SK-N-SH treated with all-trans-retinoic acid at 6 μM for 48 hours (cell line): Measurements from ENCODE around the gene AFTPH.

ENCODE experiments used
- ARNTL ChIP-seq: fragments of 450-650 bp; formaldehyde crosslinking; IDR thresholded peaks from 2 replicates; pipeline ENCODE4 v1.5.0; 2020; ENCODE audit warnings: low read depth, mild to moderate bottlenecking, moderate library complexity, borderline replicate concordance
- CREB5 ChIP-seq: fragments of 250-450 bp; sonication (Bioruptor Pico); IDR thresholded peaks from 2 replicates; pipeline ENCODE4 v1.5.1; 2020; ENCODE audit warnings: low read depth, mild to moderate bottlenecking, moderate library complexity
- ESRRG ChIP-seq: fragments of 250-450 bp; sonication (Bioruptor Pico); IDR thresholded peaks from 2 replicates; pipeline ENCODE4 v1.6.1; 2021; ENCODE audit warnings: mild to moderate bottlenecking
- GLIS3 ChIP-seq: fragments of 250-450 bp; sonication (Bioruptor Pico); IDR thresholded peaks from 2 replicates; pipeline ENCODE4 v1.5.0; 2020; ENCODE audit warnings: mild to moderate bottlenecking, moderate library complexity
- PATZ1 ChIP-seq: fragments of 250-450 bp; sonication (Bioruptor Pico); IDR thresholded peaks from 2 replicates; pipeline ENCODE4 v1.8.0; 2020; ENCODE audit warnings: mild to moderate bottlenecking, moderate library complexity, borderline replicate concordance
- POU6F1 ChIP-seq: fragments of 250-450 bp; sonication (Bioruptor Pico); IDR thresholded peaks from 2 replicates; pipeline ENCODE4 v1.8.0; 2021; ENCODE audit warnings: low read depth, mild to moderate bottlenecking, moderate library complexity, borderline replicate concordance
- PPARA ChIP-seq: fragments of 250-450 bp; sonication (Bioruptor Pico); IDR thresholded peaks from 2 replicates; pipeline ENCODE4 v1.5.0; 2020; ENCODE audit warnings: mild to moderate bottlenecking, borderline replicate concordance
- RARB ChIP-seq: fragments of 250-450 bp; sonication (Bioruptor Pico); IDR thresholded peaks from 2 replicates; pipeline ENCODE4 v1.8.0; 2021; ENCODE audit warnings: mild to moderate bottlenecking, moderate library complexity
- ZC3H10 ChIP-seq: fragments of 250-450 bp; sonication (Bioruptor Pico); IDR thresholded peaks from 2 replicates; pipeline ENCODE4 v1.5.1; 2021; ENCODE audit warnings: mild to moderate bottlenecking, moderate library complexity
- ZFP30 ChIP-seq: fragments of 450-650 bp; formaldehyde crosslinking; IDR thresholded peaks from 2 replicates; pipeline ENCODE4 v1.5.0; 2022; ENCODE audit warnings: mild to moderate bottlenecking, moderate library complexity
- ZNF565 ChIP-seq: fragments of 450-650 bp; formaldehyde crosslinking; conservative IDR thresholded peaks from 2 replicates; pipeline ENCODE4 v1.5.0; 2020; ENCODE audit warnings: low read depth, mild to moderate bottlenecking, moderate library complexity
- ZNF8 ChIP-seq: fragments of 450-650 bp; formaldehyde crosslinking; IDR thresholded peaks from 2 replicates; pipeline ENCODE4 v1.5.0; 2020; ENCODE audit warnings: mild to moderate bottlenecking, moderate library complexity

GRCh38 chr2:64612575-64613195 is 88.6 kb downstream of the AFTPH start:
- TF ChIP-seq PPARA (CRISPR knock-in tag) (no peak), RARB (CRISPR knock-in tag) (no peak), GLIS3 (CRISPR knock-in tag) (no peak), CREB5 (CRISPR knock-in tag) (no peak), ZC3H10 (CRISPR knock-in tag) (no peak), ZNF565 (no peak), ZNF8 (CRISPR knock-in tag) (no peak), ARNTL (CRISPR knock-in tag) (no peak), POU6F1 (CRISPR knock-in tag) (no peak), ESRRG (CRISPR knock-in tag) (no peak), PATZ1 (CRISPR knock-in tag) (no peak), ZFP30 (CRISPR knock-in tag) (no peak)
